GM06990 (cell line): Measurements from ENCODE around the gene NKIRAS1.

Experiments
- DNase-seq: peaks from one replicate; pipeline ENCODE4 v3.0.0-alpha.2; 2011; ENCODE audit not compliant: insufficient read length; ENCODE audit errors: extremely low read depth
- H3K27me3 ChIP-seq: replicated peaks from 2 replicates; pipeline ENCODE4 v1.6.0; 2011; ENCODE audit warnings: low read length; ENCODE audit not compliant: control insufficient read depth, insufficient read depth
- H3K36me3 ChIP-seq: 2 replicates; pipeline ENCODE4 v1.5.1; 2011; ENCODE audit warnings: low read length; ENCODE audit not compliant: control insufficient read depth, insufficient read depth
- H3K4me3 ChIP-seq: replicated peaks from 2 replicates; pipeline ENCODE4 v1.5.1; 2011; ENCODE audit warnings: low read depth, mild to moderate bottlenecking, control low read depth, low read length
- CTCF ChIP-seq: IDR thresholded peaks from 2 replicates; pipeline ENCODE4 v1.5.1; 2011; ENCODE audit warnings: low read length, control low read depth, mild to moderate bottlenecking, inconsistent platforms; ENCODE audit not compliant: insufficient read depth, poor library complexity, severe bottlenecking

Gene NKIRAS1

GRCh38 chr3:23950293-23950692, 33.5 kb upstream of the NKIRAS1 start:
- peak overlapping the region; percentile 19 for H3K4me3 ChIP-seq
- peak; percentile 32 for DNase-seq
- no peaks in the 10 kb centered on the region for H3K27me3 ChIP-seq
- no peaks in the 10 kb centered on the region for H3K36me3 ChIP-seq
- TF ChIP-seq CTCF: no peak

- H3K27me3 ChIP-seq: no peaks in the 10 kb centered on the region
- no peak for DNase-seq
- H3K36me3 ChIP-seq: no peaks in the 10 kb centered on the region
- TF ChIP-seq CTCF: no peak
- H3K4me3 ChIP-seq: peak overlapping the region; percentile 19; the same call in 1 of the 2 replicates
Observed at GRCh38 chr3:23949784-23950183, 33.0 kb upstream of the NKIRAS1 start.

GRCh38 chr3:23948761-23949160, 32.0 kb upstream of the NKIRAS1 start:
- Histone ChIP-seq H3K36me3 (no peaks in the 10 kb centered on the region), H3K4me3 (no peak overlapping the region), H3K27me3 (no peaks in the 10 kb centered on the region)
- TF ChIP-seq CTCF: no peak
- DNase-seq: no peak

- H3K4me3 ChIP-seq: peak overlapping the region; percentile 88
- TF ChIP-seq CTCF: no peak
- H3K27me3 ChIP-seq: no peaks in the 10 kb centered on the region
- H3K36me3 ChIP-seq: no peaks in the 10 kb centered on the region
- DNase-seq: peak; percentile 98
Observed at GRCh38 chr3:23945913-23946687, 29.3 kb upstream of the NKIRAS1 start.

- no peak for TF ChIP-seq CTCF
- DNase-seq: no peak
- no peaks in the 10 kb centered on the region for H3K36me3 ChIP-seq
- H3K27me3 ChIP-seq: no peaks in the 10 kb centered on the region
- peak overlapping the region; percentile 87 for H3K4me3 ChIP-seq
Observed at GRCh38 chr3:23945663-23945912, 28.8 kb upstream of the NKIRAS1 start.
